H9 (cell line): ENCODE measurements around the gene MACROH2A1. TPM values are rescaled to one million over a fixed set of nuclear protein-coding genes. Genes with fewer than 3 reads are reported as not detected.

Source experiments
- DNase-seq: peaks from one replicate; pipeline ENCODE4 v3.0.0-alpha.2; 2017
- H2AFZ ChIP-seq: one replicate; pipeline ENCODE4 v1.6.1; 2013; ENCODE audit warnings: mild to moderate bottlenecking, low read length, control low read depth, moderate library complexity
- H2AK5ac ChIP-seq: 2 replicates; pipeline ENCODE4 v1.6.1; 2013; ENCODE audit warnings: low read length, control low read depth, mixed read lengths; ENCODE audit not compliant: insufficient read length
- H2BK120ac ChIP-seq: one replicate; pipeline ENCODE4 v1.6.1; 2013; ENCODE audit warnings: low read depth, mild to moderate bottlenecking, low read length, control low read depth, inconsistent platforms; ENCODE audit not compliant: poor library complexity, severe bottlenecking
- H2BK12ac ChIP-seq: 2 replicates; pipeline ENCODE4 v1.6.1; 2013; ENCODE audit warnings: low read length, control low read depth, mixed read lengths, low read depth; ENCODE audit not compliant: insufficient read length
- H2BK15ac ChIP-seq: 2 replicates; pipeline ENCODE4 v1.6.1; 2013; ENCODE audit warnings: low read depth, low read length, control low read depth
- H2BK20ac ChIP-seq: one replicate; pipeline ENCODE4 v1.6.1; 2013; ENCODE audit warnings: low read depth, mild to moderate bottlenecking, low read length, control low read depth, inconsistent platforms; ENCODE audit not compliant: poor library complexity, severe bottlenecking
- H2BK5ac ChIP-seq: 2 replicates; pipeline ENCODE4 v1.6.1; 2013; ENCODE audit warnings: low read length, control low read depth, mixed read lengths; ENCODE audit not compliant: insufficient read length
- H3K14ac ChIP-seq: 2 replicates; pipeline ENCODE4 v1.6.1; 2013; ENCODE audit warnings: low read length, control low read depth; ENCODE audit not compliant: insufficient read depth
- H3K18ac ChIP-seq: 2 replicates; pipeline ENCODE4 v1.6.1; 2013; ENCODE audit warnings: low read depth, mild to moderate bottlenecking, mixed read lengths, low read length, control low read depth; ENCODE audit not compliant: insufficient read length
- H3K23ac ChIP-seq: 2 replicates; pipeline ENCODE4 v1.6.1; 2013; ENCODE audit warnings: low read length, control low read depth, mixed read lengths, low read depth; ENCODE audit not compliant: insufficient read length
- H3K23me2 ChIP-seq: 2 replicates; pipeline ENCODE4 v1.6.1; 2013; ENCODE audit warnings: low read depth, mild to moderate bottlenecking, mixed read lengths, low read length, control low read depth; ENCODE audit not compliant: insufficient read length, poor library complexity, severe bottlenecking
- H3K27ac ChIP-seq: 2 replicates; pipeline ENCODE4 v1.5.1; 2013; ENCODE audit warnings: low read length, control low read depth, mixed read lengths, low read depth; ENCODE audit not compliant: insufficient read length
- H3K27me3 ChIP-seq: 2 replicates; pipeline ENCODE4 v1.6.1; 2013; ENCODE audit warnings: low read length, control low read depth, inconsistent platforms; ENCODE audit not compliant: insufficient read depth
- H3K4ac ChIP-seq: 2 replicates; pipeline ENCODE4 v1.6.1; 2013; ENCODE audit warnings: low read depth, mild to moderate bottlenecking, control low read depth, inconsistent platforms, low read length, moderate library complexity
- H3K4me1 ChIP-seq: 2 replicates; pipeline ENCODE4 v1.6.1; 2013; ENCODE audit warnings: low read length, control low read depth, inconsistent platforms; ENCODE audit not compliant: insufficient read depth
- H3K4me2 ChIP-seq: 2 replicates; pipeline ENCODE4 v1.6.1; 2013; ENCODE audit warnings: low read length, control low read depth, mixed read lengths; ENCODE audit not compliant: insufficient read length, insufficient read depth
- H3K56ac ChIP-seq: 2 replicates; pipeline ENCODE4 v1.6.1; 2013; ENCODE audit warnings: low read depth, mild to moderate bottlenecking, mixed read lengths, low read length, control low read depth; ENCODE audit not compliant: insufficient read length
- H3K79me1 ChIP-seq: 2 replicates; pipeline ENCODE4 v1.6.1; 2013; ENCODE audit warnings: low read depth, mild to moderate bottlenecking, moderate library complexity, low read length, control low read depth, inconsistent platforms; ENCODE audit not compliant: insufficient read depth, poor library complexity, severe bottlenecking
- H3K79me2 ChIP-seq: 2 replicates; pipeline ENCODE4 v1.6.1; 2013; ENCODE audit warnings: low read length, control low read depth, inconsistent platforms; ENCODE audit not compliant: insufficient read depth
- H3K9ac ChIP-seq: 2 replicates; pipeline ENCODE4 v1.6.1; 2013; ENCODE audit warnings: low read length, control low read depth, mixed read lengths; ENCODE audit not compliant: insufficient read length; ENCODE audit errors: extremely low read depth
- H3K9me3 ChIP-seq: one replicate; pipeline ENCODE4 v1.6.1; 2013; ENCODE audit warnings: low read depth, low read length, inconsistent platforms; ENCODE audit not compliant: control insufficient read depth
- H3T11ph ChIP-seq: one replicate; pipeline ENCODE4 v1.6.1; 2013; ENCODE audit warnings: mild to moderate bottlenecking, low read length, control low read depth, inconsistent platforms
- H4K20me1 ChIP-seq: one replicate; pipeline ENCODE4 v1.6.1; 2013; ENCODE audit not compliant: control insufficient read depth, insufficient read length, insufficient read depth
- H4K5ac ChIP-seq: 2 replicates; pipeline ENCODE4 v1.6.1; 2013; ENCODE audit warnings: low read depth, mild to moderate bottlenecking, mixed read lengths, low read length, control low read depth; ENCODE audit not compliant: insufficient read length
- H4K8ac ChIP-seq: replicated peaks from 2 replicates; pipeline ENCODE4 v1.6.1; 2013; ENCODE audit warnings: low read length, control low read depth, mixed read lengths, low read depth; ENCODE audit not compliant: insufficient read length
- H4K91ac ChIP-seq: 2 replicates; pipeline ENCODE4 v1.6.1; 2013; ENCODE audit warnings: low read depth, mild to moderate bottlenecking, moderate library complexity, mixed read lengths, low read length, control low read depth; ENCODE audit not compliant: insufficient read length
- H3K27ac Mint-ChIP-seq, 3 experiments: 2 replicates in 2 of 3; 3 replicates in 1 of 3; pipeline ENCODE4 v1.8.0; 2020 to 2021; ENCODE audit warnings: mixed read lengths in 3 of 3, mild to moderate bottlenecking in 1 of 3, moderate library complexity in 1 of 3
- H3K27me3 Mint-ChIP-seq: 2 replicates; pipeline ENCODE4 v1.8.0; 2021; ENCODE audit warnings: low read depth, mild to moderate bottlenecking, moderate library complexity, mixed read lengths
- H3K36me3 Mint-ChIP-seq, 3 experiments: 2 replicates in 2 of 3; 3 replicates in 1 of 3; pipeline ENCODE4 v1.8.0; 2020 to 2021; ENCODE audit warnings: low read depth in 3 of 3, mixed read lengths in 3 of 3; ENCODE audit not compliant: insufficient read depth in 1 of 3
- H3K4me1 Mint-ChIP-seq, 2 experiments: 2 replicates each; pipeline ENCODE4 v1.8.0; 2020; ENCODE audit warnings: mixed read lengths in 2 of 2
- H3K4me3 Mint-ChIP-seq, 2 experiments: 2 replicates in 1 of 2; 3 replicates in 1 of 2; pipeline ENCODE4 v1.8.0; 2020 to 2021; ENCODE audit warnings: mild to moderate bottlenecking in 2 of 2, mixed read lengths in 2 of 2, moderate library complexity in 1 of 2
- H3K9me3 Mint-ChIP-seq, 2 experiments: 2 replicates in 1 of 2; 3 replicates in 1 of 2; pipeline ENCODE4 v1.8.0; 2020; ENCODE audit warnings: mild to moderate bottlenecking in 2 of 2, mixed read lengths in 2 of 2, moderate library complexity in 1 of 2
- WGBS: extraction: QIAGEN DNeasy Blood & Tissue Kit; methylation state at CpG from one replicate; pipeline ENCODE4 v1.1.7; 2013; ENCODE audit warnings: missing lambda C conversion rate, low lambda C conversion rate, mixed read lengths; ENCODE audit not compliant: insufficient read length; ENCODE audit errors: extremely low coverage; 5-methylcytosine and 5-hydroxymethylcytosine counted together
- total RNA-seq: library from RNA; stranded (reverse); gene quantifications from 2 replicates; pipeline ENCODE4 v1.2.1, GENCODE V29; 2021
- TF ChIP-seq, protein P1 (sequence below): fragments of 200-600 bp; sonication (generic); conservative IDR thresholded peaks from 3 replicates; pipeline ENCODE4 v1.8.0; 2021; ENCODE audit warnings: antibody characterized with exemption, mild to moderate bottlenecking

MACROH2A1 gene
- total RNA-seq, 1 experiment from 2014 or later = 111 TPM

DNA sequence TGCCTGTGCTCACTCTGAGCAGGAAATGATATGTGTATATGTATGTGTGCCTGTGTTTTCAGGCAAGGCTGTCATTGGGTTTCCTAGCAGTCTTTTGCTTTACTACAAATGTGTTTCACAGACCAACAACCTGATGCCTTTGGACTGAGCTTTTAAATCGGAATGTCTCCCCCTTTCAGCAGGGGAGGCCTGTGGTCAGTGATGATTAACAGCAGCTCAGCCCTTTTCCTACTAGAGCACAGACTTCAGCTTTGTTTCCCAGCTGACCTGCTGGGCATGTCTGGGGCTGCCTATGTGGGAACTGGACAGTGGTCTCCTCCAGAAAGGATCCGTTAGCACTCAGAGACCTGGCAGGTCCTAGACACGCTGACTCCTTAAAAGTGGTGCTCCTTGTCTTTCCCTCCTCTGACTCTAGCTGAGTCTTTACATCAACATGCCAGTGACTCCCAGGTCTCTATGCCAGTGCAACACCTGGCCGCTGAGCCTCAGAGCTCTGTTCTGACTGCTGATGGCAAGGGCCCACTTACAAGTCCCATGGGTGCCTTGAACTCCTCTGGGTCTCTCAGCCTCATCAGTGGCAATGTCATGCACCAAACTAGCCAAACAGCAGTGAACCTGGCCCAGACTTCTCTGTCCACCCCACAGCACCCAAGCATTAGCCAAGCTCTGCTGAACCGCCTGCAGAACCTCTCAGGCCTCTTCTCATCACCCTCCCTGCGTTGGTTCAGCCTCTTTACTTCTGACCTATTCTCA, 7.7 kb downstream of the MACROH2A1 start:
- Mint-ChIP-seq H3K27me3 (peaks cover 22% of the 10 kb centered on the region), H3K27ac (peak overlapping the region in 2 of 3 experiments; percentile 24 to 61; a peak in 3 of 7 replicates), H3K9me3 (no peaks in the 10 kb centered on the region), H3K4me1 (peaks cover 4 to 16% of the 10 kb centered on the region in 2 experiments; a peak in 3 of 4 replicates), H3K4me3 (no peak overlapping the region), H3K36me3 (peaks cover 12 to 45% (median 19%) of the 10 kb centered on the region in 3 experiments; a peak in 6 of 7 replicates)
- Histone ChIP-seq H3K27ac (no peak overlapping the region), H3K79me1 (peaks cover 4% of the 10 kb centered on the region), H2AFZ (no peak overlapping the region), H3K4me2 (no peak overlapping the region), H4K20me1 (no peaks in the 10 kb centered on the region), H2BK20ac (no peak overlapping the region), H3K14ac (no peak overlapping the region), H4K91ac (no peak overlapping the region), H2BK5ac (no peak overlapping the region), H3K27me3 (no peaks in the 10 kb centered on the region), H3K23ac (no peak overlapping the region), H3K23me2 (no peaks in the 10 kb centered on the region), H3K4ac (no peak overlapping the region), H2BK12ac (no peak overlapping the region), H3K79me2 (peaks cover 16% of the 10 kb centered on the region; the same call in 1 of the 2 replicates), H2AK5ac (no peak overlapping the region), H3K56ac (no peak overlapping the region), H3T11ph (no peak overlapping the region), H3K9ac (no peak overlapping the region), H4K8ac (no peak overlapping the region), H4K5ac (no peak overlapping the region), H2BK15ac (no peak overlapping the region), H3K9me3 (no peaks in the 10 kb centered on the region), H2BK120ac (no peak overlapping the region), H3K4me1 (no peaks in the 10 kb centered on the region), H3K18ac (no peak overlapping the region)
- DNase-seq = no peak
- TF ChIP-seq, protein P1, sequence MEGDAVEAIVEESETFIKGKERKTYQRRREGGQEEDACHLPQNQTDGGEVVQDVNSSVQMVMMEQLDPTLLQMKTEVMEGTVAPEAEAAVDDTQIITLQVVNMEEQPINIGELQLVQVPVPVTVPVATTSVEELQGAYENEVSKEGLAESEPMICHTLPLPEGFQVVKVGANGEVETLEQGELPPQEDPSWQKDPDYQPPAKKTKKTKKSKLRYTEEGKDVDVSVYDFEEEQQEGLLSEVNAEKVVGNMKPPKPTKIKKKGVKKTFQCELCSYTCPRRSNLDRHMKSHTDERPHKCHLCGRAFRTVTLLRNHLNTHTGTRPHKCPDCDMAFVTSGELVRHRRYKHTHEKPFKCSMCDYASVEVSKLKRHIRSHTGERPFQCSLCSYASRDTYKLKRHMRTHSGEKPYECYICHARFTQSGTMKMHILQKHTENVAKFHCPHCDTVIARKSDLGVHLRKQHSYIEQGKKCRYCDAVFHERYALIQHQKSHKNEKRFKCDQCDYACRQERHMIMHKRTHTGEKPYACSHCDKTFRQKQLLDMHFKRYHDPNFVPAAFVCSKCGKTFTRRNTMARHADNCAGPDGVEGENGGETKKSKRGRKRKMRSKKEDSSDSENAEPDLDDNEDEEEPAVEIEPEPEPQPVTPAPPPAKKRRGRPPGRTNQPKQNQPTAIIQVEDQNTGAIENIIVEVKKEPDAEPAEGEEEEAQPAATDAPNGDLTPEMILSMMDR = no peak
- WGBS = no CpG with 5 or more reads among the region's 6 CpGs
